CD4-positive, alpha-beta memory T cell (primary cell): ENCODE data around the gene FBXL19. TPM values are rescaled to one million over a fixed set of nuclear protein-coding genes. Genes with fewer than 3 reads are reported as not detected.

Source experiments
- CTCF ChIA-PET: fragments of 350-600 bp; sonication (Branson Sonifier 250); formaldehyde crosslinking; loops from one replicate; lab custom pipeline; 2021; ENCODE audit warnings: inconsistent platforms; ENCODE audit not compliant: partially characterized antibody; lab: Charles Lee
- POLR2A ChIA-PET: fragments of 350-600 bp; sonication (Branson Sonifier 250); formaldehyde crosslinking; loops from one replicate; lab custom pipeline; 2021; ENCODE audit not compliant: partially characterized antibody; lab: Charles Lee
- DNase-seq, 5 donors: peaks; one replicate each; pipeline versions ENCODE4 v3.0.0 to v3.0.0-alpha.2; 2020 to 2022; ENCODE audit warnings: mixed read lengths in 1 of 5
- H3K27ac ChIP-seq: one replicate; pipeline ENCODE4 v1.7.0; 2013; ENCODE audit warnings: low read depth, low read length
- H3K27me3 ChIP-seq: 2 replicates; pipeline ENCODE4 v1.7.0; 2013; ENCODE audit warnings: mild to moderate bottlenecking, low read length, moderate library complexity; ENCODE audit not compliant: insufficient read depth
- H3K36me3 ChIP-seq: 2 replicates; pipeline ENCODE4 v1.7.0; 2013; ENCODE audit warnings: mild to moderate bottlenecking, low read length, moderate library complexity; ENCODE audit not compliant: insufficient read depth
- H3K4me1 ChIP-seq: 2 replicates; pipeline ENCODE4 v1.7.0; 2013; ENCODE audit warnings: mild to moderate bottlenecking, low read length, moderate library complexity; ENCODE audit not compliant: insufficient read depth
- H3K4me3 ChIP-seq, 2 donors: one replicate each; pipeline ENCODE4 v1.7.0; 2013; ENCODE audit warnings: low read length in 2 of 2, mild to moderate bottlenecking in 1 of 2
- H3K9me3 ChIP-seq, 2 donors: one replicate each; pipeline ENCODE4 v1.7.0; 2013; ENCODE audit warnings: low read length in 2 of 2, control low read depth in 1 of 2; ENCODE audit not compliant: control insufficient read depth in 1 of 2
- H3K27ac Mint-ChIP-seq, 7 donors: one replicate each; pipeline ENCODE4 v1.8.0; 2020 to 2021; ENCODE audit warnings: mixed read lengths in 7 of 7, mild to moderate bottlenecking in 6 of 7, inconsistent platforms in 3 of 7, moderate library complexity in 3 of 7
- H3K27me3 Mint-ChIP-seq, 2 donors: one replicate each; pipeline ENCODE4 v1.8.0; 2020 to 2021; ENCODE audit warnings: mixed read lengths in 2 of 2
- H3K36me3 Mint-ChIP-seq, 2 donors: one replicate each; pipeline ENCODE4 v1.8.0; 2020 to 2021; ENCODE audit warnings: mixed read lengths in 2 of 2, inconsistent platforms in 1 of 2, mild to moderate bottlenecking in 1 of 2
- H3K4me1 Mint-ChIP-seq, 4 donors: one replicate each; pipeline ENCODE4 v1.8.0; 2020 to 2021; ENCODE audit warnings: mixed read lengths in 4 of 4, mild to moderate bottlenecking in 1 of 4
- H3K4me3 Mint-ChIP-seq, 8 donors: one replicate each; pipeline ENCODE4 v1.8.0; 2020 to 2021; ENCODE audit warnings: mixed read lengths in 8 of 8, mild to moderate bottlenecking in 7 of 8, moderate library complexity in 6 of 8, inconsistent platforms in 3 of 8
- H3K9me3 Mint-ChIP-seq, 8 donors: one replicate each; pipeline ENCODE4 v1.8.0; 2020 to 2021; ENCODE audit warnings: mixed read lengths in 8 of 8, mild to moderate bottlenecking in 5 of 8, inconsistent platforms in 3 of 8, moderate library complexity in 1 of 8
- intact Hi-C: fragments of 100-400 bp; cut with micrococcal nuclease; formaldehyde crosslinking; loops from one replicate; pipeline ENCODE4 v1.15.1; 2023
- polyA plus RNA-seq, 2 donors: library from polyadenylated mRNA; unstranded; fragments of 300-500 nt; fragmentation: Illumina TruSeq; gene quantifications; one replicate each; pipeline ENCODE4 v1.2.3, GENCODE V29; 2021
- total RNA-seq, 2 experiments: library from RNA; stranded (reverse); gene quantifications; one replicate each; pipeline ENCODE4 v1.2.3, GENCODE V29; 2021

Gene FBXL19
- total and polyA plus RNA-seq, 4 experiments from 2014 or later, result 0.16 to 15.8 (median 15.6) TPM; not detected in 1

DNA sequence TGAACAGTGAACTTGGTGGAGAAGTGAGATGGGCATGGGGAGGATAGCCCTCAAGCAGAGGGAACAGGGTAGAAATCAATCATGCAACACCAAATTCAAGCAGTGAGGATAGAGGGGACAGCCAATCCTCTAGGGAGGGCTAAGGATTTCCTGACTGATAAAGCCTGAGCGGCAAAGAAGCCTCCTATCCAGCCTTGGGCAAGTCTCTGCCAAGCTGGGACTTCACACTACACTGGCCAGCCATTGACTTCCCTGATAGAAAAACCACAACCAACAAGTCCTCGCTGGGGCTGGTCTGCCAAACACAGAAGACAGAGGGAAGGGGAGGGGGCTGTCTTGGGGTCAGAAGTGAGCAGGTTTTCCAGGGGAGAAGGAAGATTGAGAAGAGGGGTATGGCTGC lies 2.5 kb upstream of the FBXL19 start:
- Mint-ChIP-seq H3K9me3 (peaks cover 0 to 2% (median 0%) of the 10 kb centered on the region in 8 donors), H3K4me1 (peaks cover 4 to 28% (median 13%) of the 10 kb centered on the region in 4 donors), H3K27ac (peak overlapping the region in 3 of 7 donors; percentile 17 to 98 (median 36)), H3K27me3 (no peaks in the 10 kb centered on the region), H3K4me3 (peak overlapping the region in 7 of 8 donors; percentile 47 to 99 (median 59)), H3K36me3 (peaks cover 0 to 10% of the 10 kb centered on the region in 2 donors)
- Histone ChIP-seq H3K36me3 (no peaks in the 10 kb centered on the region), H3K27ac (no peak overlapping the region), H3K4me3 (no peak overlapping the region), H3K27me3 (no peaks in the 10 kb centered on the region), H3K4me1 (peaks cover 12% of the 10 kb centered on the region), H3K9me3 (no peaks in the 10 kb centered on the region)
- no peak for DNase-seq
- ChIA-PET POLR2A (interaction anchor here (1.9 kb wide), 1 partner anchor 76 kb away, joined by 7 read pairs; no protein-coding TSS in a partner anchor), CTCF (interaction anchor here (0.9 to 4.7 kb wide), 4 partner anchors 16 to 76 kb away, joined by 3 to 80 read pairs (median 6); no protein-coding TSS in a partner anchor)
- intact Hi-C loops, result loop anchor here (1.0 kb wide), 1 partner anchor 19 kb away; no protein-coding TSS in a partner anchor

DNA sequence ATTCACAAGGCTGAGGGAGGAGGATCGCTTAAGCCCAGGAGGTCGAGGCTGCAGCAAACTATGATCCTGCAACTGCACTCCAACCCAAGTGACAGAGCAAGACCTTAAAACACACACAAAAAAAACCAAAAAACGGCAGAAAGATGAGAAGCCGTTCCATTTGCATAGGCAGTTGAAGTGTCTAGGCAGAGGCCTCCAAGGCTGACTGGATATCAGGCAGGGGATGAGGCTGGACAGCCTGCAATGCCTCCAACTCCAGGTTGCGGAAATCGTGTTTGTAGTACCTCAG lies 2.0 kb upstream of the FBXL19 start:
- Histone ChIP-seq H3K27me3 (no peaks in the 10 kb centered on the region), H3K27ac (peak overlapping the region; percentile 90), H3K4me1 (peaks cover 12% of the 10 kb centered on the region), H3K36me3 (no peaks in the 10 kb centered on the region), H3K4me3 (peak overlapping the region in 1 of 2 donors; percentile 92), H3K9me3 (no peaks in the 10 kb centered on the region)
- DNase-seq, result no peak
- CTCF ChIA-PET, result interaction anchor here (0.6 to 4.7 kb wide), 5 partner anchors 17 to 76 kb away, joined by 3 to 80 read pairs (median 5); no protein-coding TSS in a partner anchor
- H3K27ac Mint-ChIP-seq, result peak overlapping the region; percentile 98 to 100 (median 99)
- H3K4me1 Mint-ChIP-seq, result peaks cover 7 to 33% (median 17%) of the 10 kb centered on the region in 4 donors
- H3K9me3 Mint-ChIP-seq, result peaks cover 0 to 2% (median 0%) of the 10 kb centered on the region in 8 donors
- H3K4me3 Mint-ChIP-seq, result peak overlapping the region; percentile 95 to 100 (median 99)
- no peaks in the 10 kb centered on the region for H3K27me3 Mint-ChIP-seq
- peaks cover 0 to 11% of the 10 kb centered on the region in 2 donors for H3K36me3 Mint-ChIP-seq
- POLR2A ChIA-PET, result interaction anchor here (1.9 kb wide), 1 partner anchor 77 kb away, joined by 7 read pairs; no protein-coding TSS in a partner anchor
- intact Hi-C loops, result loop anchor here (1.0 kb wide), 1 partner anchor 19 kb away; no protein-coding TSS in a partner anchor

DNA sequence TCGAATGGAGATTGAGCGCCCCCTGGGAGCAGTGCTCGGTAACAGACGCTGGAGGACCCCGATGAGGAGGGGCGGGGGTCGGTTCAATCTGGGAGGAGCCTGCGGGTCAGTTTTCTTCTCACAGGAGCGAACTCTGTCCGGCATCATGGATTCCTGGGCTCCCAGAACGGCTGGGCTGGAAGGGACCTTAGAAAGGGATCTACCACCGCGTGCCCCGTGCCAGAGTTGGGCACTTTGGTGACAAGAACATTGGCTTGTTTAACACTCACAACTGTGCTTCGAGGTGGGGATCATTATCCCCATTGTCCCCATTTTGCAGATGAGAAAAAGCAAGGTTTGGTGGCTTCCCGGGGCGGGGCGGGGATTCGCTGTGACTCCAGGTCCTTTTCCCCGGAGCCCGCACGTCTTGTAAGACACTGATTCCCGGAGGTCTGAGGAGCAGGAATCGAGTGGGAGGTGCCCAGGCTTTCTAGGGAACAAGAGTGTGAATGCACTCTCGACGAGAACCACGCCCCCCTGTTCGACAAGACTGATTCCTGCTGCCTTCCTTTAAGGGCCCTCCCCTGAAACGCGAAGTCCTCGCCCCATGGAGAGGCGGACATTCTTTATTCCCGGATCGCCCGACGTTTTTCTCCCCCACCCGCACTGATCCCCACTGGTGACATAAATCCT lies 1.5 kb upstream of the FBXL19 start:
- Mint-ChIP-seq H3K4me3 (peak overlapping the region; percentile 95 to 100 (median 99)), H3K36me3 (peaks cover 0 to 14% of the 10 kb centered on the region in 2 donors), H3K27ac (peak overlapping the region; percentile 98 to 100 (median 99)), H3K9me3 (peaks cover 0 to 2% (median 0%) of the 10 kb centered on the region in 8 donors), H3K4me1 (peaks cover 7 to 33% (median 17%) of the 10 kb centered on the region in 4 donors), H3K27me3 (no peaks in the 10 kb centered on the region)
- H3K4me3 ChIP-seq, result peak overlapping the region; percentile 59 to 92
- no peaks in the 10 kb centered on the region for H3K9me3 ChIP-seq
- no peaks in the 10 kb centered on the region for H3K27me3 ChIP-seq
- H3K27ac ChIP-seq, result peak overlapping the region; percentile 90
- H3K36me3 ChIP-seq, result no peaks in the 10 kb centered on the region
- H3K4me1 ChIP-seq, result peaks cover 12% of the 10 kb centered on the region
- intact Hi-C loops, result loop anchor here (1.0 to 2.0 kb wide), 13 partner anchors 20 to 947 kb away; partner anchors contain the start of genes FBRS, KAT8, PHKG2 and SETD1A
- CTCF ChIA-PET, result interaction anchor here (0.6 to 4.7 kb wide), 5 partner anchors 17 to 77 kb away, joined by 4 to 80 read pairs (median 7); no protein-coding TSS in a partner anchor
- POLR2A ChIA-PET, result interaction anchor here (0.5 to 1.1 kb wide), 9 partner anchors 20 to 947 kb away, joined by 3 to 18 read pairs (median 3); partner anchors contain the start of genes ARMC5 and FUS
- peak; percentile 81 to 90 (median 85) for DNase-seq

DNA sequence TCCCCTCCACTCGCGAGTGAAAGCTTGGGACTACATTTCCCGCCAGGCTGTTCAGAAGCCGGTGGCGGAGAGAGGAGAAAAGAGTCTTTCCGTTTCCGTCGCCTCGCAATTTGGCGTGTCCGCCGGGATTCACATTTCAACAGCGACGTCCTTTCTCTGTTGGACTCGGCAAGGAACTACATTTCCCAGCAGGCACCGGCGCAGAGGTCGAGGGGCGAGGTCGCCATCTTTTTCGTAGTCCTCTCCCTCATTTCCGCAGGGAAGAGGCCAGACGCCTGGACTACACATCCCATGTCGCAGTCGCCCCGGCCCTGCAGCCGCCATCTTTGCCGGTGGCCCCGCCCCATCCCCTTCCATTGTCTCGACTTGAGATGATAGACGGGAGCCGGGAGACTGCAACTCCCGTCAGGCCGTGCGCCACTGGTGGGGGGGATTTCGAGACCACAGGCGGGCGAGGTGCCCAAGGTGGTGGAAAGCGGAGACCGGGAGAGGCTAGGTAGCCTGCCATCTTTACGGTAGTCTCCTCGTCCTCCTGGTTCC lies 882 bp upstream of the FBXL19 start:
- peaks cover 7 to 33% (median 17%) of the 10 kb centered on the region in 4 donors for H3K4me1 Mint-ChIP-seq
- peak overlapping the region; percentile 95 to 100 (median 99) for H3K4me3 Mint-ChIP-seq
- H3K27ac ChIP-seq, result peak overlapping the region; percentile 90
- no peaks in the 10 kb centered on the region for H3K36me3 ChIP-seq
- peak; percentile 99 to 100 (median 100) for DNase-seq
- no peaks in the 10 kb centered on the region for H3K27me3 ChIP-seq
- H3K27ac Mint-ChIP-seq, result peak overlapping the region; percentile 98 to 100 (median 99)
- H3K4me3 ChIP-seq, result peak overlapping the region; percentile 73 to 92
- H3K4me1 ChIP-seq, result peaks cover 12% of the 10 kb centered on the region
- H3K36me3 Mint-ChIP-seq, result peaks cover 0 to 15% of the 10 kb centered on the region in 2 donors
- CTCF ChIA-PET, result interaction anchor here (1.0 kb wide), 1 partner anchor 77 kb away, joined by 19 read pairs; no protein-coding TSS in a partner anchor
- H3K9me3 ChIP-seq, result no peaks in the 10 kb centered on the region
- H3K27me3 Mint-ChIP-seq, result no peaks in the 10 kb centered on the region
- intact Hi-C loops, result loop anchor here (1.0 to 2.0 kb wide), 12 partner anchors 20 to 946 kb away; partner anchors contain the start of genes FBRS, KAT8, PHKG2 and SETD1A
- H3K9me3 Mint-ChIP-seq, result peaks cover 0 to 2% (median 0%) of the 10 kb centered on the region in 8 donors
- POLR2A ChIA-PET, result interaction anchor here (0.5 to 1.1 kb wide), 9 partner anchors 21 to 946 kb away, joined by 3 to 18 read pairs (median 3); partner anchors contain the start of genes ARMC5 and FUS

DNA sequence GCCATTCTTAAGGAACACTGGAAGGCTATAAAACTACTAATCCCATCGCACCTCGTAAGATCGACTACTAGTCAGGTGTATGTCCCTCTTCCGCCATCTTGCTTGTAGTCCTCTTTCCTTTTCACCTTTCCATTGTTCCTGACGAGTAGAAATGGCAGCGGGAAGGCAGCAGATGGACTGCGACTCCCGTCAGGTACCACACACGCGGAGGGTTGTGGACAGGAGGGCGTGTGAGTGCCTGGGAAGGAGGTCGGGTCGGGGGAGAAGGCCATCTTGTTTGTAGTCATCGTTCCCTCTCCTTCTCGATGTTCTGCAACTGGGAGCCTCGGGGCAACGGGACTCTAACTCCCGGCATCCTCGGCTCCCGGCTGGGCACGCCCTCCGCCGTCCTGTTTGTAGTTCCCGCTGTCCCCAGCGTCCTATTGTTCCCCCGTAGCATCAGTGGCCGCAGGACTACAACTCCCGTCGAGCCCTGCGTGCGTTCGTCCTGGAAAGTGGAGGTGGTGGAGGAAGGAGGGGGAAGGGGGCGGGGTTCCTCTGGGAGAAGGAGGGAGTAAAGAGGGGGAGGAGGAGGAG lies 324 bp upstream of the FBXL19 start:
- intact Hi-C loops, result loop anchor here (1.0 to 2.0 kb wide), 15 partner anchors 20 to 946 kb away; partner anchors contain the start of genes ARMC5, CFAP119, FBRS and KAT8
- peak; percentile 95 to 98 (median 97) for DNase-seq
- Mint-ChIP-seq H3K4me1 (peaks cover 7 to 33% (median 17%) of the 10 kb centered on the region in 4 donors), H3K27me3 (no peaks in the 10 kb centered on the region), H3K27ac (peak overlapping the region; percentile 98 to 100 (median 99)), H3K9me3 (peaks cover 0 to 2% (median 0%) of the 10 kb centered on the region in 8 donors), H3K4me3 (peak overlapping the region; percentile 95 to 100 (median 99)), H3K36me3 (peaks cover 0 to 15% of the 10 kb centered on the region in 2 donors)
- H3K27me3 ChIP-seq, result no peaks in the 10 kb centered on the region
- peak overlapping the region; percentile 73 to 92 for H3K4me3 ChIP-seq
- H3K4me1 ChIP-seq, result peaks cover 12% of the 10 kb centered on the region
- peak overlapping the region; percentile 90 for H3K27ac ChIP-seq
- H3K9me3 ChIP-seq, result no peaks in the 10 kb centered on the region
- ChIA-PET POLR2A (interaction anchor here (0.9 to 2.4 kb wide), 7 partner anchors 19 to 273 kb away, joined by 3 to 8 read pairs (median 7); partner anchors contain the start of gene KAT8), CTCF (interaction anchor here (0.8 to 1.1 kb wide), 2 partner anchors 18 to 78 kb away, joined by 3 read pairs; no protein-coding TSS in a partner anchor)
- no peaks in the 10 kb centered on the region for H3K36me3 ChIP-seq

DNA sequence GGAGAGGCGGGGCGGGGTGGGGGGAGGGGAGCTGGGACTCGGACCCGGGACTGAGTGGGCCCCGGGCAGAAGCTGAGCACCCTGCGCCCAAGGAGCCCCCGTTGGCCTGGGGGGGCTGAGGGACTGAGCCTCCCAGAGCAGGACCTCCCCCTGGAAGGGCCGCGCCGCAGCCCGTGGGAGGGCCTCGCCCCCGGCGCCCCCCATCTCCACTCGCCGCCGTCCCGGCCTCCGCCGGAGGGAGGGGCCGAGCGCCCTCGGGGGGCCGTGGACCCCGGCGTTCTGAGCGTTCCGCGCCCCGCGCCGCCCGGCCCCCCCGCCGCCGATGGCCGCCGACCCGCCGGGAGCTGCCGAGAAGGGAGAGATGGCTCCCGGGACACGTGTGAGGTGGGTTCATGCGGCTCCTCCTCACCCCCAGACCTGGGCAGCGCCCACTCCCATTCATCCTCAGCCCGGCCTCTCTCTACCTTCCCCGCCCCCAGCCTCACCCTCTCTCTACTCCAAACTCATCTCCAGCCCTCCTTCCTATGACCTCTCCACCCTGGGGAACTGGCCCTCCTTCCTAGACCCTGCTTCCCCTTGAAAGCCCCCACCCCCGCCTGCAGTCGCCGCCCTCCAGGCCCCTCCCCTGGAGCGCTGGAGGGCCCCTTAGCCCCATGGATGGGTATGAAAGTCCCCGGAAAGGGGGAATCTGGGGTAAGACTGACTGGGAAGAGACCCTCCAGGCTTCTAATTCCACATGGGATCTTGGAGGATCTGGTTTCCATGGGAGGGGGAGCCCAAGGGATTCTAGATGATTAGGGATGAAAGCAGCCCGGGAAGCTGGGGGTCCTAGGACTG lies 922 bp downstream of the FBXL19 start:
- no peaks in the 10 kb centered on the region for H3K27me3 ChIP-seq
- H3K9me3 ChIP-seq, result no peaks in the 10 kb centered on the region
- POLR2A ChIA-PET, result interaction anchor here (1.0 to 2.6 kb wide), 8 partner anchors 18 to 274 kb away, joined by 3 to 10 read pairs (median 7); partner anchors contain the start of genes KAT8 and SRCAP
- H3K36me3 ChIP-seq, result no peaks in the 10 kb centered on the region
- no peaks in the 10 kb centered on the region for H3K27me3 Mint-ChIP-seq
- peaks cover 0 to 15% of the 10 kb centered on the region in 2 donors for H3K36me3 Mint-ChIP-seq
- H3K27ac Mint-ChIP-seq, result peak overlapping the region in 5 of 7 donors; percentile 42 to 80 (median 70)
- H3K9me3 Mint-ChIP-seq, result peaks cover 0 to 2% (median 0%) of the 10 kb centered on the region in 8 donors
- H3K4me3 Mint-ChIP-seq, result peak overlapping the region; percentile 61 to 76 (median 72)
- CTCF ChIA-PET, result interaction anchor here (1.1 to 1.3 kb wide), 2 partner anchors 17 to 80 kb away, joined by 3 to 4 read pairs; no protein-coding TSS in a partner anchor
- no peak overlapping the region for H3K27ac ChIP-seq
- H3K4me1 ChIP-seq, result peaks cover 12% of the 10 kb centered on the region
- peaks cover 7 to 33% (median 17%) of the 10 kb centered on the region in 4 donors for H3K4me1 Mint-ChIP-seq
- no peak for DNase-seq
- intact Hi-C loops, result no loop called here
- H3K4me3 ChIP-seq, result peak overlapping the region in 1 of 2 donors; percentile 92
